Subcutaneous adipose tissue (tissue), 4 donors: ENCODE results near the gene GPBP1L1. TPM values are rescaled to one million over a fixed set of nuclear protein-coding genes. Genes with fewer than 3 reads are reported as not detected.

ENCODE experiments used
- total RNA-seq, 4 donors: library from RNA; depleted of rRNA; stranded (reverse); fragments of >200 nt; gene quantifications; one replicate each; pipeline ENCODE4 v1.1.0, GENCODE V29; 2016
- TF ChIP-seq, protein P1 (sequence below): fragments of 450-650 bp; IDR thresholded peaks from one replicate; pipeline ENCODE4 v1.5.1; 2016; ENCODE audit warnings: low read depth, mild to moderate bottlenecking, control low read depth, antibody characterized with exemption, moderate library complexity

Gene GPBP1L1
- total RNA-seq, 4 donors from 2014 or later: 85.3 to 124 (median 109) TPM

- TF ChIP-seq, protein P1, sequence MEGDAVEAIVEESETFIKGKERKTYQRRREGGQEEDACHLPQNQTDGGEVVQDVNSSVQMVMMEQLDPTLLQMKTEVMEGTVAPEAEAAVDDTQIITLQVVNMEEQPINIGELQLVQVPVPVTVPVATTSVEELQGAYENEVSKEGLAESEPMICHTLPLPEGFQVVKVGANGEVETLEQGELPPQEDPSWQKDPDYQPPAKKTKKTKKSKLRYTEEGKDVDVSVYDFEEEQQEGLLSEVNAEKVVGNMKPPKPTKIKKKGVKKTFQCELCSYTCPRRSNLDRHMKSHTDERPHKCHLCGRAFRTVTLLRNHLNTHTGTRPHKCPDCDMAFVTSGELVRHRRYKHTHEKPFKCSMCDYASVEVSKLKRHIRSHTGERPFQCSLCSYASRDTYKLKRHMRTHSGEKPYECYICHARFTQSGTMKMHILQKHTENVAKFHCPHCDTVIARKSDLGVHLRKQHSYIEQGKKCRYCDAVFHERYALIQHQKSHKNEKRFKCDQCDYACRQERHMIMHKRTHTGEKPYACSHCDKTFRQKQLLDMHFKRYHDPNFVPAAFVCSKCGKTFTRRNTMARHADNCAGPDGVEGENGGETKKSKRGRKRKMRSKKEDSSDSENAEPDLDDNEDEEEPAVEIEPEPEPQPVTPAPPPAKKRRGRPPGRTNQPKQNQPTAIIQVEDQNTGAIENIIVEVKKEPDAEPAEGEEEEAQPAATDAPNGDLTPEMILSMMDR: no peak
Measured at GRCh38 chr1:45685308-45686014, 872 bp downstream of the GPBP1L1 start.

GRCh38 chr1:45684402-45684801, 1.9 kb downstream of the GPBP1L1 start:
- TF ChIP-seq, protein P1: no peak

DNA sequence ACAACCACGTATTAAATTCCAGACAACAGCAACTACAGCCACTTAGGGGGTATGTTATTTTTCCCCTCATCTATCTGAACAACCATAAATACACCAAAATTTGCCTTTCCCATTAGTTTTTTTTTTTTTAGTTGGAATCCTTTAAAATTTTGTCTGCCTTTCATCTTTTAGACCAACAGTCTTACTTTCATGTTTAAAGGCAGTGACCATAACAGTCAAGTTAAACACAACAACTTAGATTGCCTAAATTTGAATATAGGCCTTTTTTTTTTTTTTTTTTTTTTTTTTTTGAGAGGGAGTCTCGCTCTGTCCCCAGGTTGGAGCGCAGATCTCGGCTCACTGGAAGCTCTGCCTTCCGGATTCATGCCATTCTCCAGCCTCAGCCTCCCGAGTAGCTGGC, 3.4 kb downstream of the GPBP1L1 start:
- TF ChIP-seq, protein P1: no peak

DNA sequence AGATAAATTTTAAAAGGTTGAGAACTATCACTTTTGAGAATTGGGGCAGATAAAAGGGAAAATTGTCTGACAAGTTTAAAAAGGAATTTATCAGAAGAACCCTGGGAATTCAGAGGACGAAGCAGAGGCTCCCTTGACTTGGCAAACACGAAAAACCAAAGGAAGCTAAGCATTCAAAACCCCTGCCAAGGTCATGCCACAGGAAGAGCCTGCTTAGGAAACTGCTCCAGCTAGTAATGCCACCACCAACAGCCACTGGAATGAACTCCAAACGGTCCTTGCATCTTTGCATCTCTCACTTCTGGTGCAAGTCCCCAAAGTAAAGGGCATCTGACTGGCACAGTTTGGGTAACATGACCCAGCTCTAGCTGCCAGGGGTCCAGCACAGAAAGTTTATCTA, 7.2 kb downstream of the GPBP1L1 start:
- TF ChIP-seq, protein P1: no peak

- TF ChIP-seq, protein P1: no peak
Measured at GRCh38 chr1:45678489-45678888, 7.8 kb downstream of the GPBP1L1 start.

GRCh38 chr1:45677751-45678245, 8.5 kb downstream of the GPBP1L1 start:
- TF ChIP-seq, protein P1: no peak

GRCh38 chr1:45674478-45674877, 11.9 kb downstream of the GPBP1L1 start:
- TF ChIP-seq, protein P1: no peak
